ENCODE measurements around the gene PLAC1. TPM values are rescaled to one million over a fixed set of nuclear protein-coding genes. Genes with fewer than 3 reads are reported as not detected.

PLAC1 gene
- total RNA-seq, 1 donor: 0.27 TPM

GRCh38 chrX:134671294-134671693 is 13.0 kb upstream of the PLAC1 start:
- peak in 2 of 3 donors; percentile 23 to 61 for DNase-seq (ENCODE audit: low read depth in 2 of 3, low spot score in 2 of 3)

- DNase-seq (ENCODE audit: low read depth in 2 of 3, low spot score in 2 of 3): no peak
These were observed 12.1 kb upstream of the PLAC1 start for GRCh38 chrX:134670134-134670924.

- DNase-seq (ENCODE audit: low read depth in 2 of 3, low spot score in 2 of 3): no peak
These were observed 11.3 kb upstream of the PLAC1 start for GRCh38 chrX:134669378-134670098.

GRCh38 chrX:134664202-134664601 is 5.9 kb upstream of the PLAC1 start:
- no peak for DNase-seq (ENCODE audit: low read depth in 2 of 3, low spot score in 2 of 3)

GRCh38 chrX:134661295-134661694 is 3.0 kb upstream of the PLAC1 start:
- DNase-seq (ENCODE audit: low read depth in 2 of 3, low spot score in 2 of 3): no peak

GRCh38 chrX:134660627-134661026 is 2.4 kb upstream of the PLAC1 start:
- no peak for DNase-seq (ENCODE audit: low read depth in 2 of 3, low spot score in 2 of 3)

- no peak for DNase-seq (ENCODE audit: low read depth in 2 of 3, low spot score in 2 of 3)
These were observed 1.5 kb upstream of the PLAC1 start for GRCh38 chrX:134659761-134660160.

GRCh38 chrX:134658760-134659023 is 421 bp upstream of the PLAC1 start:
- DNase-seq (ENCODE audit: low read depth in 2 of 3, low spot score in 2 of 3): no peak

- no peak for DNase-seq (ENCODE audit: low read depth in 2 of 3, low spot score in 2 of 3)
These were observed 3.8 kb downstream of the PLAC1 start for GRCh38 chrX:134654398-134655012.

GRCh38 chrX:134653835-134654234 is 4.4 kb downstream of the PLAC1 start:
- DNase-seq (ENCODE audit: low read depth in 2 of 3, low spot score in 2 of 3): no peak

- DNase-seq (ENCODE audit: low read depth in 2 of 3, low spot score in 2 of 3): no peak
These were observed 7.6 kb downstream of the PLAC1 start for GRCh38 chrX:134650701-134651100.

GRCh38 chrX:134649770-134650169 is 8.5 kb downstream of the PLAC1 start:
- DNase-seq (ENCODE audit: low read depth in 2 of 3, low spot score in 2 of 3): no peak

GRCh38 chrX:134647477-134647877 is 10.8 kb downstream of the PLAC1 start:
- DNase-seq (ENCODE audit: low read depth in 2 of 3, low spot score in 2 of 3): no peak

- DNase-seq (ENCODE audit: low read depth in 2 of 3, low spot score in 2 of 3): no peak
These were observed 11.6 kb downstream of the PLAC1 start for GRCh38 chrX:134646691-134647090.

- DNase-seq (ENCODE audit: low read depth in 2 of 3, low spot score in 2 of 3): no peak
These were observed 12.2 kb downstream of the PLAC1 start for GRCh38 chrX:134645936-134646543.

GRCh38 chrX:134642386-134642785 is 15.9 kb downstream of the PLAC1 start:
- DNase-seq (ENCODE audit: low read depth in 2 of 3, low spot score in 2 of 3): no peak

GRCh38 chrX:134641346-134641745 is 16.9 kb downstream of the PLAC1 start:
- DNase-seq (ENCODE audit: low read depth in 2 of 3, low spot score in 2 of 3): no peak

- DNase-seq (ENCODE audit: low read depth in 2 of 3, low spot score in 2 of 3): no peak
These were observed 17.4 kb downstream of the PLAC1 start for GRCh38 chrX:134640914-134641313.

GRCh38 chrX:134636851-134637250 is 21.4 kb downstream of the PLAC1 start:
- DNase-seq (ENCODE audit: low read depth in 2 of 3, low spot score in 2 of 3): peak in 1 of 3 donors; percentile 45

- no peak for DNase-seq (ENCODE audit: low read depth in 2 of 3, low spot score in 2 of 3)
These were observed 23.6 kb downstream of the PLAC1 start for GRCh38 chrX:134634691-134635090.

- no peak for DNase-seq (ENCODE audit: low read depth in 2 of 3, low spot score in 2 of 3)
These were observed 24.4 kb downstream of the PLAC1 start for GRCh38 chrX:134633832-134634231.

- no peak for DNase-seq (ENCODE audit: low read depth in 2 of 3, low spot score in 2 of 3)
These were observed 24.9 kb downstream of the PLAC1 start for GRCh38 chrX:134633394-134633793.

Measured in hematopoietic multipotent progenitor cell (in vitro differentiated cells).